Activated CD4-positive, alpha-beta T cell treated with anti-CD3 and anti-CD28 coated beads for 1 hour (primary cell): Measurements from ENCODE around the gene BMF.
"Not testable (repeated sequence)": the region's sequence is repeated elsewhere in the genome, so short reads cannot be mapped to it uniquely, and the experiment has no call there.

Source experiments
- DNase-seq: peaks from one replicate; pipeline ENCODE4 v3.0.0-alpha.2; 2020

The BMF gene

GRCh38 chr15:40085266-40085665 is 23.4 kb downstream of the BMF start:
- no peak for DNase-seq

- DNase-seq, result no peak
These were observed 24.0 kb downstream of the BMF start for GRCh38 chr15:40084650-40085049.

GRCh38 chr15:40082195-40082883 is 26.3 kb downstream of the BMF start:
- DNase-seq, result no peak

GRCh38 chr15:40081691-40082194 is 26.9 kb downstream of the BMF start:
- DNase-seq, result no peak

GRCh38 chr15:40080847-40081246 is 27.8 kb downstream of the BMF start:
- DNase-seq, result no peak

GRCh38 chr15:40080104-40080503 is 28.6 kb downstream of the BMF start:
- DNase-seq, result no peak

- DNase-seq, result no peak
These were observed 29.2 kb downstream of the BMF start for GRCh38 chr15:40079456-40079855.

GRCh38 chr15:40075298-40076044 is 33.2 kb downstream of the BMF start:
- no peak for DNase-seq

GRCh38 chr15:40074656-40075055 is 34.0 kb downstream of the BMF start:
- DNase-seq, result not testable (repeated sequence)

GRCh38 chr15:40073716-40074490 is 34.8 kb downstream of the BMF start:
- not testable (repeated sequence) for DNase-seq

GRCh38 chr15:40072216-40072990 is 36.3 kb downstream of the BMF start:
- no peak for DNase-seq

GRCh38 chr15:40070608-40071218 is 38.0 kb downstream of the BMF start:
- no peak for DNase-seq

GRCh38 chr15:40070166-40070557 is 38.5 kb downstream of the BMF start:
- DNase-seq, result no peak

GRCh38 chr15:40069178-40070165 is 39.2 kb downstream of the BMF start:
- DNase-seq, result no peak

GRCh38 chr15:40067921-40068624 is 40.6 kb downstream of the BMF start:
- no peak for DNase-seq

- DNase-seq, result no peak
These were observed 42.1 kb downstream of the BMF start for GRCh38 chr15:40066589-40066988.

- no peak for DNase-seq
These were observed 43.5 kb downstream of the BMF start for GRCh38 chr15:40065166-40065565.

GRCh38 chr15:40064231-40064894 is 44.3 kb downstream of the BMF start:
- DNase-seq, result no peak

- DNase-seq, result no peak
These were observed 45.1 kb downstream of the BMF start for GRCh38 chr15:40063563-40064011.
